GM18498 (cell line): Measurements from ENCODE around the gene NLGN4Y.
A peak's percentile ranks its signal among the peaks of the same experiment; 100 is the strongest.

ENCODE experiments used
- ATAC-seq: cut with Tn5 transposase; IDR thresholded peaks from one replicate; pipeline ENCODE4 v1.9.1; 2021; ENCODE audit warnings: mild to moderate bottlenecking, moderate library complexity; ENCODE audit not compliant: unreplicated experiment

NLGN4Y gene

DNA sequence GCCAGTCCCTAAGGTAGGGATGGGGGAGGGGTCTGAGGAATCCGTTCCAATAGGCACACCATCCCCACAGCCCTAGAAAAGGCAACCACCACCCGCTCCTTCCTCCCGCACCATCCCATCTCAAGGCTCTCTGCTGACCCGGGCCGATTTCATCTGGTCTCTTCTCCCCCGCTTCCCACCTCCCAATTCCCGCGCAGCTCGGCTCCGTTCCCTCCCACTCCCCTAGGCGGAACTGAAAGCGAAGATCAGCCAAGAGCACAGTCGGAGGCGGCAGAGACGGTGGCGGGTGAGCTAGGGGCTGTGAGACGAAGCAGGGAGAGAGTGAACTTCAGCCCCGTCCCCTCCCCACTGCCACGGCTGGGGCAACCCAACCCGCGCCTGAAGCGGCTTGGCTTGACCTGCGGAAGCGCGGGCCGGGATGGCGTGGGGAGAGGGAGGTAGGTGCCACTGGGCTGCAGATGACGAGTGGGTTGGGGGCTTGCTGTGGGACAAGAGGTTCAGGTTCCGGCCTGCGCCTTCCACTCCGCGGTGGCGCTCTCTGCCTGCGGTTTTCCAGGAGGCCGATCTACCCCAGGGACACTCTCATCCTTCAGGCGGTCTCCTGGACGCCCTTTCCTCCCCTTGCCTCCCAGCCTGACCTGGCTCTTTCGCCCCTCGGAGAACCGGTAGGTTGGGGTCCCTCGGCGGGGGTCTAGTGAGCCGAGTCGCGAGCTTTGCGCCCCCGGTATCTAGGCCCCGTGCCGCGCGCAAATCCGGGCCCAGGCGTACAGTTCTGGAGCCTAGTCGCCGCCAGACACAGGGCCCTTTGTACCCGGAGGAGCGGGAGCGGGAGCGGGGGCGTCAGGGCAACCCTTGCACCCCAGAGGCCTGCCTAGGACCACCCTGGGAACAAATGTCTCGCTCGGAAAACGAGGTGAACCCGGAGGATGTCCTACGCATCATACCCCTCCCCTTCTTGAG, at the start of gene NLGN4Y:
Gene NLGN4Y, plus strand, starts transcription at position 258 of the 960 bp plus-strand sequence. CDS start 97,591 bp downstream, outside the sequence.
- ATAC-seq, result peak; percentile 82

DNA sequence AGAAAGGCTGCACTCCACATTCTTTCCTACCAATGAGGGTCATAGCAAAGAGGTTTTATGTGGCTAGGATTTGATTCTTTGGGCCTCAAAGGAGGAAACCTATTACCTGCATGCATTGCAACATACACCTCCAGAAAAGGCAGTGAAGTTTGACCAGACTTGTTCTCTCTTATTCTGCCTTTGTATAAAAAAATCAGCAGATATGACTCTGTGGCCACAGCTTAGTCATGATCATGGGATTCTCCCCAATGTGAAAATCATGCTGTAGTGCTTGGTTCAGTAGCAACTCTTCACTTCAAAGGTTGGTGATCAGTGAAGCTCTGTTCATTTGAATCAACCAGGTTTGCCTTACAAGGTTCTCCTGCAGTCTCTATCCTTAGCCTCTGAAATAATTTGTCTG, 38.4 kb upstream of the NLGN4Y start:
- ATAC-seq, result no peak

- no peak for ATAC-seq
Measured at GRCh38 chrY:14490226-14490625, 34.1 kb upstream of the NLGN4Y start.

- ATAC-seq, result no peak
Measured at GRCh38 chrY:14498071-14498470, 26.3 kb upstream of the NLGN4Y start.

GRCh38 chrY:14504592-14504991, 19.7 kb upstream of the NLGN4Y start:
- ATAC-seq, result no peak

DNA sequence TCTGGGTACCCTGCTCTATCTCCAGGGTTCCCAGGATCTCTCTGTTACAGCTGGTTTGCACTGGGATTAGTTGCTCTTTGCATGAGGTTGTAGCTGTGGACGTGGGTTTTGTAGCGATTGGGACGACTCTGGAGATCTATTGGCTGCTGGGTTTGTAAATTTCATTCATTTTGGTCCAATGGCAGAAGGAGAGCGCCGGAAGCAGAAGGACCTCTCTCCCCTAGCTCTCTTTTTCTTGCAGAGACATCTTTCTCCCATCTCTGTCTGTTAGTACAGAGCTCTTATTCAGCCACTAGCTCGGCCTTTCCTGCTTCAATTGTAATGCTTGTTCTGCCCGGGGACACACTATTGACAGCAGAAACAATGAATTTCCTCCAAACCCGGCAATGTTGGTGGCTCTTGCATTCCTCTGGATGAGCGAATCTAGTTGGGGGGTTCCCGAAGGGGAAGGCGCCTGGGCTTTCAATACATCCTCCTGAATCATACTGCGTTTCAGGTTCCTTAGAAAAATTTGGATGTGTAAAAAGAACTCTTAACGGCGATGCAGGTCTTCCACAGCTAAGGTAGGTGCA, 1.9 kb upstream of the NLGN4Y start:
- ATAC-seq, result no peak

DNA sequence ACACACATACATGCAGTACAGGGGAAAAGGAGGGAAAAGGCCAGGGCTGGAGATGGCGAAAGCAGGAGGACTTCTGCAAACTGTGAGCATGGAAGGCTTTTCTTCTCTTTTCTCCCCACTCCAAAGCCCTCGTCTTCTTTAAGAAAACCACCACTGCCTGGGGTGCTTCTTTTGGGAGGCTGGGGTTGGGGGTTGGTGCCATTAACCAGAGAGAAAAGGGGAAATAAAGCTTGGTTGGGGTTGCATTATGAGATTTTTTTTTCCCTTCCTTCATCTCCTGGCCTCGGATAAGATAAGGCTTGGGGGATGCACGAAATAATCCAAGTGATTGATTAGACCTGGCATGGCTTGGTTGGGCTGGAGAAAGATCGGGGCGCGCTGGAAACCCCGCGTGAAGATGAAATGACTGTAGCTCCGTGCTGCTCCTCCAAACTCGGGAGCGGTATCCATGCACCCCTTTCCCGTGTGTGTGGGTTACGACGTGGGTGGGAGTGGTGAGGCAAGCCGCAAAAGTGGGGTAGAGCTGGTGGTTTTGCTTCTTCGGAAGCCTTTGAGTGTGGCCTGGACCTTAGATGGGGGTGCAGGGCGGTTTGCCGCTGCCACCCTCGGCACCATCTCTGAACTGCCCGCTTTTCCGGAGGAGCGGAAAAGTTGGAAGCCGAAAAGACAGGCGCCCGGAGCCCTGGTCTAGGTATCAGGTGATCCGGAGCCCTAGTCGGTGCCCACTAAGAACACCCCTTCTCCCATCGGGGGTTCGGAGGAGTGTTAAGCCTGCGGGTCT, 648 bp upstream of the NLGN4Y start:
- ATAC-seq, result peak; percentile 17

DNA sequence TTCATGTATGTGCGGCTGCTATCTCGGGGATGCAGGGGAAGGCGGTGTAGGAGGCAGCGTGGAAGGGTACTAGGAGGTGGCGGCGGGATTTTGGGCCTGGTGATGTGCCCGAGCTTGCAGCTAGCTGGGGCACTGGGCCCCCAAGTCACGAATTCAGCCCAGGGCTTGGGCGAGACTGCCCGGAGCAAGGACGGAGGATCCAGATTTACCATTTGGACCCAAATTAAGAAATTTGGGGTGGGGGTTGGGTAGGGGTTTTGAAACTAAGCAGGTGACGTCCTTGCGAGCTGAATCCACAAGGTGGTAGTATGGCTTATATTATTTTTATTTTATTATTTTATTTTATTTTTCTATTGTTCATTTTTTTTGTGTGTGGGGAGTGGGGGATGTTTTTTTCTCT, 986 bp downstream of the NLGN4Y start:
- ATAC-seq, result no peak

GRCh38 chrY:14528361-14528760, 4.0 kb downstream of the NLGN4Y start:
- ATAC-seq, result no peak

GRCh38 chrY:14536703-14537102, 12.4 kb downstream of the NLGN4Y start:
- no peak for ATAC-seq

GRCh38 chrY:14543506-14543905, 19.2 kb downstream of the NLGN4Y start:
- ATAC-seq, result no peak

GRCh38 chrY:14581294-14581693, 57.0 kb downstream of the NLGN4Y start:
- ATAC-seq, result no peak

DNA sequence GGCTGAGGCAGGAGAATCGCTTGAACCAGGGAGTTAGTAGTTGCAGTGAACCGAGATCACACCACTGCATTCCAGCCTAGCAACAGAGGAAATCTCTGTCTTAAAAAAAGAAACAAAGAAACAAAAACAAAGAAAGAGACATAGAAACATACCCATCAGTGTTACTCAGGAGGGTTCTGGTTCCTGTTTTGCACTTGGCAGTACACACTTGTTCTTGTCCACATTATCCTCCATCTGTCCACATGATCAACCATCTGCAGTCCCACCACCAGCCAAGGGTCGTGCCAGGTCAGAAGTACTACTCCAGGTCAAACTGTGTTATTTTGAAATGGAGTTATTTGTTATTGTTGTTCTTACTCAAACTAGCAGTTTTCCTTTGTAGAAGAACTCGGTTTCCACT, 62.4 kb downstream of the NLGN4Y start:
- peak; percentile 88 for ATAC-seq

- ATAC-seq, result no peak
Measured at GRCh38 chrY:14601372-14601771, 77.0 kb downstream of the NLGN4Y start.

- ATAC-seq, result no peak
Measured at GRCh38 chrY:14617625-14618024, 93.3 kb downstream of the NLGN4Y start.

- ATAC-seq, result no peak
Measured at GRCh38 chrY:14618513-14618912, 94.2 kb downstream of the NLGN4Y start.

- ATAC-seq, result no peak
Measured at GRCh38 chrY:14628208-14628607, 103.9 kb downstream of the NLGN4Y start.

- ATAC-seq, result no peak
Measured at GRCh38 chrY:14631676-14632075, 107.3 kb downstream of the NLGN4Y start.

GRCh38 chrY:14633718-14634117, 109.4 kb downstream of the NLGN4Y start:
- ATAC-seq, result no peak

GRCh38 chrY:14634954-14635353, 110.6 kb downstream of the NLGN4Y start:
- ATAC-seq, result no peak

DNA sequence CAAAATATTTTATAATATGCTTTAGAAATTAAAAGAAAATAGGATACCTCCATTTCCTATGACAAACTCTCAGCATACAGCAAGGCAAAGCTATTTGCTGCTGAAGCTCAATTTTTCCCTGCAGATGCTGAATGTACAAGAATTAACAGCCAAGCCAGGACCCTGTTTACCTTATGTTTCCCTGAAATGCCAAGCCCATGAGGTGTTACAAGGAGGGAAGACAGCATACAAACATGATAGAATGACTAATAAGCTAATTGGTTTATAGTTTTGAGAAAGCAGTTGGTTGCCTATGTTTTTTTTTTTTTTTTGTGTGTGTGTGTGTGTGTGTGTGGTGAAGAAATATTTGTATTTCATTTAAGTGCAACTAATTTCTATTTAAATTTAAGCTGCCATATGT, 113.2 kb downstream of the NLGN4Y start:
- no peak for ATAC-seq
